Stimulated activated naive CD4-positive, alpha-beta T cell (primary cell): ENCODE results near the gene CEACAM19.
"Not testable (repeated sequence)": the region's sequence is repeated elsewhere in the genome, so short reads cannot be mapped to it uniquely, and the experiment has no call there.

Source experiments
- DNase-seq, 6 experiments: peaks; one replicate each; lab custom pipeline; 2025; lab: John Stamatoyannopoulos, UW

The CEACAM19 gene

GRCh38 chr19:44701228-44701627, 29.9 kb downstream of the CEACAM19 start:
- DNase-seq, result no peak

- DNase-seq, result no peak
Observed at GRCh38 chr19:44702551-44703176, 31.4 kb downstream of the CEACAM19 start.

GRCh38 chr19:44703336-44704078, 32.2 kb downstream of the CEACAM19 start:
- no peak for DNase-seq

GRCh38 chr19:44704982-44705381, 33.7 kb downstream of the CEACAM19 start:
- DNase-seq, result no peak

DNA sequence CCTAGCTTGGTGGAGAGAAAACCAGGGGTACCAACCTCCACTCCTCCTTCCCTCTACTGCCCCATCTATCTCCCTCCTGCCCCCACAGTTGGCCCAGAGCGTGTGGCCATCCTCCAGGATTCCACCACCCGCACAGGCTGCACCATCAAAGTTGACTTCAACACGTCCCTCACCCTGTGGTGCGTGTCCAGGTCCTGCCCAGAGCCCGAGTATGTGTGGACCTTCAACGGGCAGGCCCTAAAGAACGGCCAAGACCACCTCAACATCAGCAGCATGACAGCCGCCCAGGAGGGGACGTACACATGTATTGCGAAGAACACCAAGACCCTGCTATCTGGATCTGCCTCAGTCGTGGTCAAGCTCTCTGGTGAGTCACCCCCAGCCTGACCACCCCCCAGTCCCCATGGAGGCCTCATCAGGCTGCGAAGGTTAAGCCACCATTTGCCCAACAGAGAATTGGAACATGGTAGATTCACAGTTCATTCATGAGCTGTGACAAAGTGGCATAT, 34.3 kb downstream of the CEACAM19 start:
- no peak for DNase-seq

- no peak for DNase-seq
Observed at GRCh38 chr19:44706506-44707236, 35.4 kb downstream of the CEACAM19 start.

GRCh38 chr19:44707794-44708193, 36.5 kb downstream of the CEACAM19 start:
- DNase-seq, result no peak

DNA sequence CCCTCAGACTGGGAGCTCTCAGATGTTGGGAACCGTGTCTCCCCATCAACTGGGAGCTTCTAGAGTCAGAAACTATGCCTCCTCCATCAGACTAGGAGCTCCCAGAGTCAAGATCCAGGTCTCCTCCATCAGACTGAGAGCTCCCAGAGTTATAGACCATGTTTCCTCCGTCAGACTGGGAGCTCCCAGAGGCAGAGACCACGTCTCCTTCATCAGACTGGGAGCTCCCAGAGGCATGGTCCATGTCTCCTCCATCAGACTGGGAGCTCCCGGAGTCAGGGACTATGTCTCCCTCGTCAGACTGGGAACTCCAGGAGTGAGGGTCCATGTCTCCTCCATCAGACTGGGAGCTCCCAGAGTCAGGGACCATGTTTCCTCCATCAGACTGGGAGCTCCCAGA, 37.7 kb downstream of the CEACAM19 start:
- no peak for DNase-seq

DNA sequence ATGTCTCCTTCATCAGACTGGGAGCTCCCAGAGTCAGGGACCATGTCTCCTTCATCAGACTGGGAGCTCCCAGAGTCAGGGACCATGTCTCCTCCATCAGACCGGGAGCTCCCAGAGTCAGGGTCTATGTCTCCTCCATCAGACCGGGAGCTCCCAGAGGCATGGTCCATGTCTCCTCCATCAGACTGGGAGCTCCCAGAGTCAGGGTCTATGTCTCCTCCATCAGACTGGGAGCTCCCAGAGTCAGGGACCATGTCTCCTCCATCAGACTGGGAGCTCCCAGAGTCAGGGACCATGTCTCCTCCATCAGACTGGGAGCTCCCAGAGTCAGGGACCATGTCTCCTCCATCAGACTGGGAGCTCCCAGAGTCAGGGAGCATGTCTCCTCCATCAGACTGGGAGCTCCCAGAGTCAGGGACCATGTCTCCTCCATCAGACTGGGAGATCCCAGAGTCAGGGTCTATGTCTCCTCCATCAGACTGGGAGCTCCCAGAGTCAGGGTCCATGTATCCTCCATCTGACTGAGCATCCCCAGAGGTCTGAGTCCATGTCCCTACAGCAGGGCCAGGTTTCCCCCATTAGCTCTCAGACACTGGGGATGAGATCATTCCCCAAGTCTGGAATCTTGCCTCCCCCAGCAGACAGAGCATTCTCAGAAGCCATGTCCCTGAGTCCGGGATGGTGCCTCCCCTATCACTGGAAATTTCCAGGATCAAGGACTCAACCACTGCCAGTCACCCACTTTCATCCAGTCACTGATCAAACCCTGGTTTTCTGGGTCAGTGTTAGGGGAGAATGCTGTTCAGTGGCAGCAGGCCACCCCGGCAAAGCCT, 38.4 kb downstream of the CEACAM19 start:
- not testable (repeated sequence) for DNase-seq

- no peak for DNase-seq
Observed at GRCh38 chr19:44710483-44710882, 39.2 kb downstream of the CEACAM19 start.

GRCh38 chr19:44712864-44713515, 41.7 kb downstream of the CEACAM19 start:
- DNase-seq, result no peak

DNA sequence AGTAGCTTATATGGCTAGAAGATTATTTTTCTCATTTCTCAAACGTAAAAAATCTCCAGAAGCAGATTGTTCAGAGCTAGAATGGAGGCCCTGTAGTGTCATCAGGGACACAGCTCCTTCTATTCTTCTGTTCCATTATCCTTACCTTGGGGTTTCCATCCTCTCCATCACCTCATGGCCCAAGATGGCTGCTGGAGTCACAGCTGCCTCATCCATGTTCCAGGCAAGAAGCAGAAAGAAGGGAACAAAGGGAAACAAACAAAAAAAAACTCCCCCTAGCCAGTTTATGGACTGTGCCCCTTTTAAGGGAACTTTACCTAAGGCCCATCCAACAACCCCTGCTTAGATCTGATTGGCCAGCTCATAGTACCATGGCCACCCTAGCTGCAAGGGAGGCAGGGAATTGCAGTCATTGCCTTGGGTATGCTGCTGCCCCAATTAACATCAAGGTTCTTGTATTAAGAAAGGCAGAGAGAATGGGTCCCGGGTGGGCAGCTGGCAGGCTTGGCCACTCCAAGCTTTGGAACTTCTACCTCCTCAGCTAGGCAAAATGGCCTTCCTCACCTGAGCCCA, 43.4 kb downstream of the CEACAM19 start:
- no peak for DNase-seq

DNA sequence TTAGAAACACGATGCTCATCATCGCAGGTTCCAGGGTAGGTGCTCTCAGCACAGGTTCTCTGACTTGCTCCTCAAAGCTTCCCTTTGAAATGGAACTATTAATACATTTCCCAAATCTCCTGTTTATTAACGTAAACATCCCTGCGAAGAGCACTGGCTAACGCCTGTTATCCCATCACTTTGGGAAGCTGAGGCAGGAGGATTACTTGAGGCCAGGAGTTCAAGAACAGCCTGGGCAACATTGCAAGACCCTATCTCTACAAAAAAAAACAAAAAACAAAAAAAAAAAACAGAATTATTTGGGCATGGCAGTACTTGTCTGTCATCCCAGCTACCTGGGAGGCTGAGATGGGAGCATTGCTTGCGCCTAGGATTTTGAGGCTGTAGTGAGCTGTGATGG, 46.3 kb downstream of the CEACAM19 start:
- DNase-seq, result no peak

GRCh38 chr19:44718441-44719261, 47.4 kb downstream of the CEACAM19 start:
- no peak for DNase-seq

DNA sequence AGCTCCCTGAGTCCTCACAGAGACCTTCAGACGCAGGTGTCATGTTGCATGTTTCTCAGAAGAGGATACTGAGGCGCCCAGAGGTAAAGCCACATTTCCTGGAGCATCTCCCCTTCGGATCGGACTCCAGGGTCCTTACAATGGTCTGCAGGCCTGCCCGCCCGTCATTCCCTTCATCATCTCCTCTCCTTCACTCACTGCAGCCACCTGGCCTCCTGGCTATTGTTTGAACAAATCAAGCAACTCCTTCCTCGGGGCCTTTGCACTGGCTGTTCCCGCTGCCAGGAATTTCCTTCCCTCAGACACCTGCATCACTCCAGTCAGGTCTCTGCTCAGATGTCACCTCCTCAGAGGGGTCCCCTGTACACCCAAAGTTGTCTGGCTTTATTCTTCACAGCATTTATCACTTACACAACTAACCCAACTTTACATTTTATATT, 48.0 kb downstream of the CEACAM19 start:
- DNase-seq, result no peak

GRCh38 chr19:44720396-44720795, 49.1 kb downstream of the CEACAM19 start:
- not testable (repeated sequence) for DNase-seq

GRCh38 chr19:44720945-44721344, 49.7 kb downstream of the CEACAM19 start:
- no peak for DNase-seq

DNA sequence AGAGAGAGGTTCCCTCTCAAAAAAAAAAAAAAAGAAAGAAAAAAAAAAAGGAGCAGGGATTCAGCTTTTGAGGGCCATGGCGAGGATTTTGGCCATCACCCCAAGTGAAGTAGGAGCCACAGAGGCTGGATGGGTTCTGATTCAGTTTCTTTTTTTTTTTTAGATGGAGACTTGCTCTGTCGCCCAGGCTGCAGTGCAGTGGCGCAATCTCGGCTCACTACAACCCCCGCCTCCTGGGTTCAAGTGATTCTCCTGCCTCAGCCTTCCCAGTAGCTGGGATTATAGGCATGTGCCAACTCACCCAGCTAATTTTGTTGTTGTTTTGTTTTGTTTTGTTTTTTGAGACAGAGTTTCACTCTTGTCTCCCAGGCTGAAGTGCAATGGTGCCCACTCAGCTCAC, 50.1 kb downstream of the CEACAM19 start:
- DNase-seq, result not testable (repeated sequence)

DNA sequence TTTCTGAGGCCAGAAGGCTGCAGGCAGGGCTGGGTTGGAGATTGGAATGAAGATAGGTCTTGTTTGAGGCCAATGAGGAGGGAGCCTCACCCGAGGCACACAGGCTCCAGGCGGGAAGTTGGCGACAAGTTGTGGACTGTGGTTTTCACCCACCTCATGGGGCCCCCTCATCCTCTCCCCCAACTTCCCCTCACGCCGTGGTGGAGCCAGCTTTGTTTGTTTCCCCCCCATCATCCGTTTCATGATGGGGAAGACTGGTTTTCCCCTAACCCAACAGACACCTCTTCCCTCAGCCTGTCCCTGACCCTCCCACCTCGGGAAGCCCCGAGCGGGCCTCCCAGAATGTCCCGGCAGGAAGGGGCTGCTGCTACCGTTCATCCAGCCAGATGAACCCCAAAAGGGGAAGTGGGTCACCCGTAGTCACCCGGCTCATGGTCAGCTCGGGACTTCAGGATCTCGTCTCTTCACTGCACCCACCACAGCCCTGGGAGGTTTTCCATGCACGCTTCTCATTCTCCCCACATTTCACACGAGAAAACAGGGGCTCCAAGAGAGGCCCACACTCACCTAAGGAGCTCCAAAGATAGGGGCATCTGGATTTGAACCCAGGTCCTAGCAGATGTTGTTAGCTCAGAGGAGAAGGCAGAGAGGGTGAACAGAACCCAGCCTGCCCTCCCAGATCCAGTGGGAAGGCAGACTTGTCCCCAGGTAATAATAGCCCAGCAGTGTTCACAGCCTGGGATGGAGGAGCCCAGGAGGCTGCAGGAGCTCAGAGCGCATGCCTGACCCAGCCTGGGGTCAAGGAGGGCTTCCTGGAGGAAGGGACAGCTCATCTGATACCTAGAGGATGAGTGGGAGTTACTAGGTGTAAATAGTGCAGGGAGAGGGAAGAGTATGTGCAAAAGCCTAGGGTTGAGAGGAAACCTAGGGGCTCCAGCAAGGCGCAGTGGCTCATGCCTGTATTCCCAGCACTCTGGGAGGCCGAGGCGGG, 51.1 kb downstream of the CEACAM19 start:
- no peak for DNase-seq
